ENCODE measurements around the gene RMDN3.

DNA sequence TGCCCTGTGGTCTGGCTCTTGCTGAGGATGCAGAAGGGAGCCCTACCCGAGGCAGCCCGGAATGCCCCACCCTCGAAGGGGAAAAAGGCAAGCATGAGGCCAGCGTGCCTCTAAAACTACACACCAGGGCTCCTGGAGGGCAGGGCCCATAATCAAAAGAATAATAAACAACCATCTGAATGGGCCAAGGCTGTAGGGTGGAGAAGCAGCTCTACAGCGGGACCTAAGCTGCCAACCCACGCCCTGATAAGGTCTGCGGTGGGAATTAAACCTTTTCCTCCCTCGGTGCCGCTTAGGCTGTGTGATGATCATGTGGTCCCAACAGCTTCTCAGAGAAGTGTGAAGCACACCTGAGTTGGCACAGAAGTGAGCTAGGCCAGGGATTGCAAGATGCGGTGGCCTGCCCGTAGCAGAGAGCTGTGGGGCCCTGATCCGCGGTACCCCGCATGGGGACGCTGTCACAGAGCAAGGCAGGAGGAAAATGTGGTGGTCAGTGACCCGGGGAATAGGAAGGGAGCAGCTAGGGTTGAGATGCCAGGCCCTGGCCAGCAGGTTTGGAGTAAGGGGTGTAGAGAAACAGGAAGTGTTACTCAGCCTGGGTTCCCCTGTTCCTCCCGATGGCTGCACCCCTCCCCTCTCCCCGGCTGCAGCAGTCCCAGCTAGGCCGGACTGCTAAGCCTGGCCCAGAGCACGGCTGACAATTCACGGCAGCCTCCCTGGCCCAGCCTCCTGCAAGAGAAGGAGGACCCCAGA, 13.6 kb upstream of the RMDN3 start:
- TF ChIP-seq, protein P1, sequence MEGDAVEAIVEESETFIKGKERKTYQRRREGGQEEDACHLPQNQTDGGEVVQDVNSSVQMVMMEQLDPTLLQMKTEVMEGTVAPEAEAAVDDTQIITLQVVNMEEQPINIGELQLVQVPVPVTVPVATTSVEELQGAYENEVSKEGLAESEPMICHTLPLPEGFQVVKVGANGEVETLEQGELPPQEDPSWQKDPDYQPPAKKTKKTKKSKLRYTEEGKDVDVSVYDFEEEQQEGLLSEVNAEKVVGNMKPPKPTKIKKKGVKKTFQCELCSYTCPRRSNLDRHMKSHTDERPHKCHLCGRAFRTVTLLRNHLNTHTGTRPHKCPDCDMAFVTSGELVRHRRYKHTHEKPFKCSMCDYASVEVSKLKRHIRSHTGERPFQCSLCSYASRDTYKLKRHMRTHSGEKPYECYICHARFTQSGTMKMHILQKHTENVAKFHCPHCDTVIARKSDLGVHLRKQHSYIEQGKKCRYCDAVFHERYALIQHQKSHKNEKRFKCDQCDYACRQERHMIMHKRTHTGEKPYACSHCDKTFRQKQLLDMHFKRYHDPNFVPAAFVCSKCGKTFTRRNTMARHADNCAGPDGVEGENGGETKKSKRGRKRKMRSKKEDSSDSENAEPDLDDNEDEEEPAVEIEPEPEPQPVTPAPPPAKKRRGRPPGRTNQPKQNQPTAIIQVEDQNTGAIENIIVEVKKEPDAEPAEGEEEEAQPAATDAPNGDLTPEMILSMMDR (IDR thresholded peaks at IDR 0.05; ENCODE audit: borderline replicate concordance, extremely low read depth, low read length, poor library complexity, severe bottlenecking), result no peak
- no peak for TF ChIP-seq EZH2 (IDR thresholded peaks at IDR 0.05; ENCODE audit: borderline replicate concordance, low read depth, low read length, severe bottlenecking)
